Measurements from ENCODE around the gene GGT1. TPM values are rescaled to one million over a fixed set of nuclear protein-coding genes. Genes with fewer than 3 reads are reported as not detected.
"Not testable (repeated sequence)": the region's sequence is repeated elsewhere in the genome, so short reads cannot be mapped to it uniquely, and the experiment has no call there.

GGT1 gene
- total RNA-seq, 1 donor from 2014 or later: 2.9 TPM

DNA sequence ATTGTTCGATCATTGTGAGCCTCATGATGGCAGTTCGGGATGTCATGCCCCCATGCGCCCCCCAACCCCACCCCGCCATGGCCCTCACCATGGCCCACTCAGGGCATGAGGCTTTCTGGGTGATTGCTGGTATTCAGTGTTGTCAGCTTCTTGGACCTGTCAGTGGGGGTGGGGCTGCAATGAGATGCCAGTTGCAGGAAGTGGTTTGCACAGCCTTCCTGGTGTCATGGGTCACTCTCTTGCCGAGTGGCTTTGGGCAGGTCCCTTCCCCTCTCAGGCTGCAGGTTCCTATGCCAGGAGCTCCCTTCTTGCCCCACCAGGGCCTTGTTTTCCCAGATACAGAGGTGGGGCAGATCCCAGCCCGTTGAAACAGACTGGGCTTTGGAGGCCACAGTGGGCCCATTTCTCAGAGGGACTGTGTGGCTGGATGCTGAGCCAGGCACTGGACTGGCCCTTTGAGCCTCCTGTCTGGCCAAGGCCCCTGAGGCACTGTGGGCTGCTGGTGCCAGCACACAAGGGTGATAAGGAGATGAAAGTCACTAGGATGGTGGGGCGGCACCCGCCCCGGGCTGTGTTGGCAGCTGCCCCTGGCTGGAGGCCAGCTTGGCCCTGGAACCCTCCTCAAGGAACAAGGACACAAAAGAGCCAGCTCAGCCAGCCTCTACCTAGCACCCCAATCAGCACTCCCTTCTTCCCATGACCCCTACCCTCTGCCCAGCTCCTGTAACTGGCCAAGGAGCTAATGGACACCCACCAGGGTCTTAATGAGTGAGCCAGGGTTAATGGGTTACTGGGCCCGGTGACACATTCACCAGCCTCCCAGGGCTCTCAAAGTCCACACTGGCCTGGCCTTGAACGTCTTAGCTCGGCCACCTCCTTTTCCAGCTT lies 1.5 kb upstream of the GGT1 start:
- TF ChIP-seq, protein P1, sequence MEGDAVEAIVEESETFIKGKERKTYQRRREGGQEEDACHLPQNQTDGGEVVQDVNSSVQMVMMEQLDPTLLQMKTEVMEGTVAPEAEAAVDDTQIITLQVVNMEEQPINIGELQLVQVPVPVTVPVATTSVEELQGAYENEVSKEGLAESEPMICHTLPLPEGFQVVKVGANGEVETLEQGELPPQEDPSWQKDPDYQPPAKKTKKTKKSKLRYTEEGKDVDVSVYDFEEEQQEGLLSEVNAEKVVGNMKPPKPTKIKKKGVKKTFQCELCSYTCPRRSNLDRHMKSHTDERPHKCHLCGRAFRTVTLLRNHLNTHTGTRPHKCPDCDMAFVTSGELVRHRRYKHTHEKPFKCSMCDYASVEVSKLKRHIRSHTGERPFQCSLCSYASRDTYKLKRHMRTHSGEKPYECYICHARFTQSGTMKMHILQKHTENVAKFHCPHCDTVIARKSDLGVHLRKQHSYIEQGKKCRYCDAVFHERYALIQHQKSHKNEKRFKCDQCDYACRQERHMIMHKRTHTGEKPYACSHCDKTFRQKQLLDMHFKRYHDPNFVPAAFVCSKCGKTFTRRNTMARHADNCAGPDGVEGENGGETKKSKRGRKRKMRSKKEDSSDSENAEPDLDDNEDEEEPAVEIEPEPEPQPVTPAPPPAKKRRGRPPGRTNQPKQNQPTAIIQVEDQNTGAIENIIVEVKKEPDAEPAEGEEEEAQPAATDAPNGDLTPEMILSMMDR (IDR thresholded peaks at IDR 0.05; ENCODE audit: insufficient read depth, low read length, severe bottlenecking): no peak
- Histone ChIP-seq H3K4me3 (ENCODE audit: low read depth, low read length) (no peak overlapping the region), H3K27me3 (ENCODE audit: control insufficient read depth, insufficient read depth, low read length) (no peaks in the 10 kb centered on the region), H3K36me3 (ENCODE audit: control insufficient read depth, insufficient read depth, low read length) (no peaks in the 10 kb centered on the region)
- FAIRE-seq (no peak), DNase-seq (ENCODE audit: low read depth) (no peak)

GRCh38 chr22:24602105-24602749 lies 766 bp upstream of the GGT1 start:
- H3K4me3 ChIP-seq (ENCODE audit: low read depth, low read length); H3K27me3 ChIP-seq (ENCODE audit: control insufficient read depth, insufficient read depth, low read length); H3K36me3 ChIP-seq (ENCODE audit: control insufficient read depth, insufficient read depth, low read length); FAIRE-seq; DNase-seq (ENCODE audit: low read depth): not testable (repeated sequence)

- not testable (repeated sequence) for DNase-seq (ENCODE audit: low read depth); FAIRE-seq; H3K36me3 ChIP-seq (ENCODE audit: control insufficient read depth, insufficient read depth, low read length); H3K4me3 ChIP-seq (ENCODE audit: low read depth, low read length); H3K27me3 ChIP-seq (ENCODE audit: control insufficient read depth, insufficient read depth, low read length)
These were observed 1.0 kb downstream of the GGT1 start for GRCh38 chr22:24603770-24604629.

- FAIRE-seq: peak; percentile 47
- H3K4me3 ChIP-seq (ENCODE audit: low read depth, low read length); DNase-seq (ENCODE audit: low read depth); H3K36me3 ChIP-seq (ENCODE audit: control insufficient read depth, insufficient read depth, low read length); H3K27me3 ChIP-seq (ENCODE audit: control insufficient read depth, insufficient read depth, low read length): not testable (repeated sequence)
These were observed 3.3 kb downstream of the GGT1 start for GRCh38 chr22:24606340-24606739.

- not testable (repeated sequence) for FAIRE-seq; H3K4me3 ChIP-seq (ENCODE audit: low read depth, low read length); H3K27me3 ChIP-seq (ENCODE audit: control insufficient read depth, insufficient read depth, low read length); H3K36me3 ChIP-seq (ENCODE audit: control insufficient read depth, insufficient read depth, low read length)
- DNase-seq (ENCODE audit: low read depth): peak; percentile 39
These were observed 4.5 kb downstream of the GGT1 start for GRCh38 chr22:24607429-24607983.

DNA sequence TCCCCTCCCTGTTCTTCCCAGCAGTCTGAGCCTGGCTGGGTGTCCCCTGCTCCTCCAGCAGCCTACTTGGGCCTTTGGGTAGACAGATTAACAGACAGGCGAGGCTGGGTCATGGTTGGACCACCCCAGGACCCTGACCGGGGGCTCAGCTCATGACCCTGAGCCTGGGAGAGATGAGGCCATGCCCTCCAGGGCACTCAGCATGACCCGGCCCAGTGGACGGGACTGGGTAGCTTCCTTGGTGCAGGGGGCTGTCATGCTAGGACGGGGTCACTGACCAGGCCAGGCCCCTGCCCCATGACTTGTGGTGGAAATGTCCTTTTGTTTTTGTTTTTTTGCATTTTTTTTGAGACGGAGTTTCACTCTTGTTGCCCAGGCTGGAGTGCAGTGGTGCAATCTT lies 5.3 kb downstream of the GGT1 start:
- not testable (repeated sequence) for H3K36me3 ChIP-seq (ENCODE audit: control insufficient read depth, insufficient read depth, low read length); DNase-seq (ENCODE audit: low read depth); H3K27me3 ChIP-seq (ENCODE audit: control insufficient read depth, insufficient read depth, low read length); FAIRE-seq; H3K4me3 ChIP-seq (ENCODE audit: low read depth, low read length)

DNA sequence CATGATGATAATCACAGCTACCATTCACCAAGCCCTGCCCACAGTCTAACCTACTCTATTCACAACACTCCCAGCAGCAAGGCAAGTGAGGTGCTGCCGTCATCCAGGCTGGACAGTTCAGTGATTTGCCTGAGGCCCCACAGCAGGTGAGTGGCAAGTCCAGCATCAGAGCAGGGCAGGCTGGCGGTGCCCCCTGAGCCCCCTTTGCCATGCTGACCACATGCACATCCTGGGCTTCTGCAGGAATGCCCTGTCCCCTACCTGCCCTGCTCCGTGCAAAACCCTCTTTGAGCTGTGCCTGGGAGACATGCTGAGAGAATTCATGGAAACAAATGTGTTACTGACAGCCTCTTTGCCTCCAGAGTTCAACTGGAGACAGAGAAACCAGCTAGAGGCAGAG lies 6.9 kb downstream of the GGT1 start:
- not testable (repeated sequence) for H3K27me3 ChIP-seq (ENCODE audit: control insufficient read depth, insufficient read depth, low read length); DNase-seq (ENCODE audit: low read depth); H3K36me3 ChIP-seq (ENCODE audit: control insufficient read depth, insufficient read depth, low read length); FAIRE-seq; H3K4me3 ChIP-seq (ENCODE audit: low read depth, low read length)

DNA sequence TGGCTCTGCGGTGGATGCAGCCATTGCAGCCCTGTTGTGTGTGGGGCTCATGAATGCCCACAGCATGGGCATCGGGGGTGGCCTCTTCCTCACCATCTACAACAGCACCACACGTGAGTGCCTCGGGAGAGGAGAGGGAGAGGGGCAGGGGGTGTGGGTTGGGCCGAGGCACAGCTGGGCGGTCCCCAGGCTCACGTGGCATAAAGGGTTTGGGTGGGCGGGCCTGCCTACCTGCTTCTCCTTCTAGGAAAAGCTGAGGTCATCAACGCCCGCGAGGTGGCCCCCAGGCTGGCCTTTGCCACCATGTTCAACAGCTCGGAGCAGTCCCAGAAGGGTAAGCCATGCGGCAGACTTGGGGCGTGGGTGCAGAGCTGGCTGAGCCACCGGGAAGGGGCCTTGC lies 11.8 kb downstream of the GGT1 start:
- FAIRE-seq; DNase-seq (ENCODE audit: low read depth); H3K4me3 ChIP-seq (ENCODE audit: low read depth, low read length); H3K36me3 ChIP-seq (ENCODE audit: control insufficient read depth, insufficient read depth, low read length); H3K27me3 ChIP-seq (ENCODE audit: control insufficient read depth, insufficient read depth, low read length): not testable (repeated sequence)

GRCh38 chr22:24621244-24621643 lies 18.3 kb downstream of the GGT1 start:
- not testable (repeated sequence) for H3K4me3 ChIP-seq (ENCODE audit: low read depth, low read length); DNase-seq (ENCODE audit: low read depth); FAIRE-seq; H3K36me3 ChIP-seq (ENCODE audit: control insufficient read depth, insufficient read depth, low read length); H3K27me3 ChIP-seq (ENCODE audit: control insufficient read depth, insufficient read depth, low read length)

- not testable (repeated sequence) for FAIRE-seq; H3K4me3 ChIP-seq (ENCODE audit: low read depth, low read length); H3K27me3 ChIP-seq (ENCODE audit: control insufficient read depth, insufficient read depth, low read length); H3K36me3 ChIP-seq (ENCODE audit: control insufficient read depth, insufficient read depth, low read length); DNase-seq (ENCODE audit: low read depth)
These were observed 19.6 kb downstream of the GGT1 start for GRCh38 chr22:24622596-24622995.

- H3K27me3 ChIP-seq (ENCODE audit: control insufficient read depth, insufficient read depth, low read length); FAIRE-seq; H3K36me3 ChIP-seq (ENCODE audit: control insufficient read depth, insufficient read depth, low read length); H3K4me3 ChIP-seq (ENCODE audit: low read depth, low read length); DNase-seq (ENCODE audit: low read depth): not testable (repeated sequence)
These were observed 24.9 kb downstream of the GGT1 start for GRCh38 chr22:24627911-24628310.
